HG03175 (cell line): ENCODE measurements around the gene ZNF653.
"Not testable (repeated sequence)": the region's sequence is repeated elsewhere in the genome, so short reads cannot be mapped to it uniquely, and the experiment has no call there.

Experiments
- ATAC-seq: cut with Tn5 transposase; IDR thresholded peaks from one replicate; pipeline ENCODE4 v1.9.1; 2021; ENCODE audit warnings: mild to moderate bottlenecking, moderate library complexity; ENCODE audit not compliant: unreplicated experiment

The ZNF653 gene

GRCh38 chr19:11435833-11436313, 69.8 kb downstream of the ZNF653 start:
- ATAC-seq = no peak

- ATAC-seq = peak; percentile 88
Measured at GRCh38 chr19:11435057-11435832, 70.4 kb downstream of the ZNF653 start, which contains the start of the genes ODAD3 and PRKCSH. Gene ODAD3 (minus strand): TSS chr19:11435121. CDS start chr19:11435016, 105 bp downstream. Gene PRKCSH (plus strand): TSS chr19:11435635. CDS start chr19:11436118, 483 bp downstream.

GRCh38 chr19:11434703-11435056, 71.0 kb downstream of the ZNF653 start:
- peak; percentile 14 for ATAC-seq

GRCh38 chr19:11433526-11433925, 72.1 kb downstream of the ZNF653 start:
- not testable (repeated sequence) for ATAC-seq
